Endodermal cell (in vitro differentiated cells): ENCODE results near the gene ABHD2. TPM values are rescaled to one million over a fixed set of nuclear protein-coding genes. Genes with fewer than 3 reads are reported as not detected.

Experiments
- DNase-seq: peaks from one replicate; pipeline ENCODE4 v3.0.0-alpha.2; 2017
- H3K27ac ChIP-seq: 2 replicates; pipeline ENCODE4 v1.5.1; 2013; ENCODE audit warnings: mild to moderate bottlenecking, low read depth, low read length, moderate library complexity
- H3K27me3 ChIP-seq: 2 replicates; pipeline ENCODE4 v1.6.1; 2013; ENCODE audit warnings: mild to moderate bottlenecking, low read length, moderate library complexity; ENCODE audit not compliant: insufficient read depth, control insufficient read depth, poor library complexity, severe bottlenecking
- H3K36me3 ChIP-seq: 2 replicates; pipeline ENCODE4 v1.7.0; 2013; ENCODE audit warnings: mild to moderate bottlenecking, low read length, moderate library complexity; ENCODE audit not compliant: control insufficient read depth, insufficient read depth
- H3K4me1 ChIP-seq: one replicate; pipeline ENCODE4 v1.7.0; 2013; ENCODE audit warnings: low read length; ENCODE audit not compliant: control insufficient read depth, insufficient read depth
- H3K4me3 ChIP-seq: 2 replicates; pipeline ENCODE4 v1.5.1; 2013; ENCODE audit warnings: mild to moderate bottlenecking, low read length, moderate library complexity
- H3K9ac ChIP-seq: 2 replicates; pipeline ENCODE4 v1.6.1; 2013; ENCODE audit warnings: mild to moderate bottlenecking, low read length, moderate library complexity; ENCODE audit not compliant: poor library complexity, severe bottlenecking; ENCODE audit errors: extremely low read depth
- H3K9me3 ChIP-seq: 2 replicates; pipeline ENCODE4 v1.6.1; 2013; ENCODE audit warnings: mild to moderate bottlenecking, low read length, moderate library complexity; ENCODE audit not compliant: control insufficient read depth
- H3K27ac Mint-ChIP-seq: 2 replicates; pipeline ENCODE4 v1.8.0; 2020; ENCODE audit warnings: mixed read lengths
- H3K27me3 Mint-ChIP-seq: 2 replicates; pipeline ENCODE4 v1.8.0; 2021; ENCODE audit warnings: mild to moderate bottlenecking, mixed read lengths; ENCODE audit not compliant: insufficient read depth
- H3K36me3 Mint-ChIP-seq: 2 replicates; pipeline ENCODE4 v1.8.0; 2020; ENCODE audit warnings: low read depth, mixed read lengths
- H3K4me1 Mint-ChIP-seq: 2 replicates; pipeline ENCODE4 v1.8.0; 2020; ENCODE audit warnings: mixed read lengths
- H3K4me3 Mint-ChIP-seq: 2 replicates; pipeline ENCODE4 v1.8.0; 2020; ENCODE audit warnings: mild to moderate bottlenecking, moderate library complexity, mixed read lengths
- H3K9me3 Mint-ChIP-seq: 2 replicates; pipeline ENCODE4 v1.8.0; 2020; ENCODE audit warnings: mild to moderate bottlenecking, mixed read lengths
- whole genome bisulfite sequencing, 2 experiments: methylation state at CpG; one replicate each; pipeline versions ENCODE4 v1.1.5 to v1.1.7; 2013; ENCODE audit warnings: missing lambda C conversion rate in 2 of 2, mixed read lengths in 1 of 2; ENCODE audit not compliant: insufficient coverage in 1 of 2, insufficient read length in 1 of 2; 5-methylcytosine and 5-hydroxymethylcytosine counted together
- total RNA-seq, 2 donors: library from RNA; stranded (reverse); fragmentation: NEBNext Ultra II Directional in 1 of 2; extraction: Animal tissue kit (Norgen Biotek cat#: 25700) in 1 of 2; gene quantifications; 2 replicates in 1 of 2; 3 replicates in 1 of 2; pipeline ENCODE4 v1.2.1, GENCODE V29; 2021
- TF ChIP-seq, protein P1 (sequence below): fragments of 200-600 bp; sonication (generic); conservative IDR thresholded peaks from 2 replicates; pipeline ENCODE4 v1.5.0; 2021; ENCODE audit warnings: antibody characterized with exemption, mild to moderate bottlenecking

ABHD2 gene
- total RNA-seq, 2 donors from 2014 or later: 24.1 to 26.0 TPM

DNA sequence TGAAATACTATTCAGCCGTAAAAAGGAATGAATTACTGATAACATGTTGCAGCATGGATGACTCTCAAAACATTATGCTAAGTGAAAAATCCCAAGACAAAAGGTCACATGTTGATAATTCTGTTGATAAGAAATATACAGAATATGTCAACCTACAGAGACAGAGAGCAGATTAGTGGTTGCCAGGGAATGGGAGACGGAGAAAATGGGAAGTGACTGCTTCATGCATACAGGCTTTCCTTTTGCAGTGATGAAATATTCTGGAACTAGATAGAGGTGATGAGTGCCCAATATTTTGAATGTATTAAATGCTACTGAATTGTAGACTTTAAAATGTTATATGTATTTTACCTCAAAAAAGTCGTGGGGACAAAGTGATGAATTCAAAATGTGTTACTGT lies 56.2 kb downstream of the ABHD2 start:
- Mint-ChIP-seq H3K4me1 (peaks cover 13% of the 10 kb centered on the region), H3K27me3 (no peaks in the 10 kb centered on the region), H3K27ac (no peak overlapping the region), H3K36me3 (no peaks in the 10 kb centered on the region), H3K9me3 (no peaks in the 10 kb centered on the region), H3K4me3 (no peak overlapping the region)
- Histone ChIP-seq H3K27me3 (no peaks in the 10 kb centered on the region), H3K4me1 (no peaks in the 10 kb centered on the region), H3K9me3 (no peaks in the 10 kb centered on the region), H3K36me3 (no peaks in the 10 kb centered on the region), H3K9ac (no peak overlapping the region), H3K27ac (no peak overlapping the region), H3K4me3 (no peak overlapping the region)
- WGBS, 2 experiments: 95 to 100% methylated on average over 3 of the region's 3 CpGs
- TF ChIP-seq, protein P1, sequence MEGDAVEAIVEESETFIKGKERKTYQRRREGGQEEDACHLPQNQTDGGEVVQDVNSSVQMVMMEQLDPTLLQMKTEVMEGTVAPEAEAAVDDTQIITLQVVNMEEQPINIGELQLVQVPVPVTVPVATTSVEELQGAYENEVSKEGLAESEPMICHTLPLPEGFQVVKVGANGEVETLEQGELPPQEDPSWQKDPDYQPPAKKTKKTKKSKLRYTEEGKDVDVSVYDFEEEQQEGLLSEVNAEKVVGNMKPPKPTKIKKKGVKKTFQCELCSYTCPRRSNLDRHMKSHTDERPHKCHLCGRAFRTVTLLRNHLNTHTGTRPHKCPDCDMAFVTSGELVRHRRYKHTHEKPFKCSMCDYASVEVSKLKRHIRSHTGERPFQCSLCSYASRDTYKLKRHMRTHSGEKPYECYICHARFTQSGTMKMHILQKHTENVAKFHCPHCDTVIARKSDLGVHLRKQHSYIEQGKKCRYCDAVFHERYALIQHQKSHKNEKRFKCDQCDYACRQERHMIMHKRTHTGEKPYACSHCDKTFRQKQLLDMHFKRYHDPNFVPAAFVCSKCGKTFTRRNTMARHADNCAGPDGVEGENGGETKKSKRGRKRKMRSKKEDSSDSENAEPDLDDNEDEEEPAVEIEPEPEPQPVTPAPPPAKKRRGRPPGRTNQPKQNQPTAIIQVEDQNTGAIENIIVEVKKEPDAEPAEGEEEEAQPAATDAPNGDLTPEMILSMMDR: no peak
- no peak for DNase-seq

DNA sequence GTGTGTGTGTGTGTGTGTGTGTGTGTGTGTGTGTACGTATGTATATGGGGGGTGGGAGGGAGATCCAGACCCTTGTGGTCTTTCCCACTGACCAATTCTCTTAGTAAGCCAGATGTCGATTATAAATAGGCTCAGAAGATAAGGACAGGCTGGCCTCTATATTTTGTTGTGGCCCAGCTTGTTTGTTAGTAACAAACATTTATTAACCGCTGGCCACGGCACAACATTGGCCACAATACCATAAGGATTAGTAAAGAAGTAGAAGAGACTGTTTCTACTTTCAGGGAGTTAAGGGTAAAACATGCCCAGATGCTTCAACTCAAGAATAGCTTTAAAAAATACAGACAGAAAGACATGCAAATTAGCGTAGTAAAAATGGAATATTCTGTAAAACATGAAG lies 58.1 kb downstream of the ABHD2 start:
- 97 to 100% methylated on average over 2 to 4 of the region's 5 CpGs for WGBS, 2 experiments
- H3K27me3 ChIP-seq: no peaks in the 10 kb centered on the region
- TF ChIP-seq, protein P1: no peak
- Mint-ChIP-seq H3K4me3 (no peak overlapping the region), H3K4me1 (peaks cover 25% of the 10 kb centered on the region), H3K9me3 (no peaks in the 10 kb centered on the region), H3K27me3 (no peaks in the 10 kb centered on the region), H3K27ac (no peak overlapping the region), H3K36me3 (peaks cover 1% of the 10 kb centered on the region)
- no peak overlapping the region for H3K9ac ChIP-seq
- DNase-seq: no peak
- H3K4me1 ChIP-seq: no peaks in the 10 kb centered on the region
- no peak overlapping the region for H3K27ac ChIP-seq
- H3K36me3 ChIP-seq: peaks cover 2% of the 10 kb centered on the region
- H3K4me3 ChIP-seq: no peak overlapping the region
- H3K9me3 ChIP-seq: no peaks in the 10 kb centered on the region

DNA sequence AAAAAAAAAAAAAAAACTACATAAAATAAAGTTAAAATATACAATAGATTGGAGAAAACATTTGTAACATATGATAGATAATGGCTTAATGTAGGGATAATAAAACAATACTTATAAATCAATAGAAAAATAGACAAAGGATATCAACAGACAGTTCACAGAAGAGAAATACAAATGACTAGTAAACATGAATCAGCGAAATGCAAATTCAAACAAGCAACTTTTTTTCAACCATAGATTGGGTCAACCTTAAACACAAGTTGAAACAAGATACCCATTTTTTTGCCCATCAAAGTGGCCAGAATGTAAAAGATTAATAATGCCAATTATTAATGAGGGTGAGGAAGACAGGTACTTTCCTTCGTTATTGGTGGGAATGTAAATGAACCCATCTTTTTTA lies 59.9 kb downstream of the ABHD2 start:
- no peak overlapping the region for H3K4me3 ChIP-seq
- H3K27ac ChIP-seq: no peak overlapping the region
- H3K27ac Mint-ChIP-seq: no peak overlapping the region
- no peaks in the 10 kb centered on the region for H3K9me3 ChIP-seq
- H3K27me3 ChIP-seq: no peaks in the 10 kb centered on the region
- no peak overlapping the region for H3K4me3 Mint-ChIP-seq
- TF ChIP-seq, protein P1: no peak
- no peaks in the 10 kb centered on the region for H3K9me3 Mint-ChIP-seq
- H3K27me3 Mint-ChIP-seq: no peaks in the 10 kb centered on the region
- peaks cover 20% of the 10 kb centered on the region for H3K4me1 Mint-ChIP-seq
- H3K36me3 Mint-ChIP-seq: peaks cover 13% of the 10 kb centered on the region
- WGBS, 2 experiments: 91 to 100% methylated on average over 1 to 2 of the region's 2 CpGs
- H3K4me1 ChIP-seq: no peaks in the 10 kb centered on the region
- no peak for DNase-seq
- H3K36me3 ChIP-seq: peaks cover 11% of the 10 kb centered on the region
- no peak overlapping the region for H3K9ac ChIP-seq
